Type B pancreatic cell (in vitro differentiated cells): ENCODE measurements around the gene UPF2. TPM values are rescaled to one million over a fixed set of nuclear protein-coding genes. Genes with fewer than 3 reads are reported as not detected.

Experiments
- DNase-seq: peaks from one replicate; pipeline ENCODE4 v3.0.0; 2021; ENCODE audit warnings: mixed read lengths; ENCODE audit not compliant: unreplicated experiment; ENCODE audit errors: extremely low spot score
- H3K27ac Mint-ChIP-seq: 2 replicates; pipeline ENCODE4 v1.8.0; 2021; ENCODE audit warnings: mild to moderate bottlenecking, mixed read lengths
- H3K27me3 Mint-ChIP-seq: 2 replicates; pipeline ENCODE4 v1.8.0; 2021; ENCODE audit warnings: mixed read lengths
- H3K36me3 Mint-ChIP-seq: 2 replicates; pipeline ENCODE4 v1.8.0; 2021; ENCODE audit warnings: mixed read lengths
- H3K4me1 Mint-ChIP-seq: one replicate; pipeline ENCODE4 v1.8.0; 2021; ENCODE audit warnings: mixed read lengths; ENCODE audit not compliant: unreplicated experiment
- H3K4me3 Mint-ChIP-seq: 2 replicates; pipeline ENCODE4 v1.8.0; 2021; ENCODE audit warnings: mild to moderate bottlenecking, mixed read lengths
- H3K9me3 Mint-ChIP-seq: 2 replicates; pipeline ENCODE4 v1.8.0; 2021; ENCODE audit warnings: mixed read lengths
- total RNA-seq: library from RNA; stranded (reverse); gene quantifications from 2 replicates; pipeline ENCODE4 v1.2.1, GENCODE V29; 2021; ENCODE audit warnings: low replicate concordance
- TF ChIP-seq, protein P1 (sequence below): fragments of 200-600 bp; sonication (generic); conservative IDR thresholded peaks from 2 replicates; pipeline ENCODE4 v1.5.0; 2021; ENCODE audit warnings: antibody characterized with exemption, mild to moderate bottlenecking

The UPF2 gene
- total RNA-seq, 1 donor from 2014 or later: 21.8 TPM

DNA sequence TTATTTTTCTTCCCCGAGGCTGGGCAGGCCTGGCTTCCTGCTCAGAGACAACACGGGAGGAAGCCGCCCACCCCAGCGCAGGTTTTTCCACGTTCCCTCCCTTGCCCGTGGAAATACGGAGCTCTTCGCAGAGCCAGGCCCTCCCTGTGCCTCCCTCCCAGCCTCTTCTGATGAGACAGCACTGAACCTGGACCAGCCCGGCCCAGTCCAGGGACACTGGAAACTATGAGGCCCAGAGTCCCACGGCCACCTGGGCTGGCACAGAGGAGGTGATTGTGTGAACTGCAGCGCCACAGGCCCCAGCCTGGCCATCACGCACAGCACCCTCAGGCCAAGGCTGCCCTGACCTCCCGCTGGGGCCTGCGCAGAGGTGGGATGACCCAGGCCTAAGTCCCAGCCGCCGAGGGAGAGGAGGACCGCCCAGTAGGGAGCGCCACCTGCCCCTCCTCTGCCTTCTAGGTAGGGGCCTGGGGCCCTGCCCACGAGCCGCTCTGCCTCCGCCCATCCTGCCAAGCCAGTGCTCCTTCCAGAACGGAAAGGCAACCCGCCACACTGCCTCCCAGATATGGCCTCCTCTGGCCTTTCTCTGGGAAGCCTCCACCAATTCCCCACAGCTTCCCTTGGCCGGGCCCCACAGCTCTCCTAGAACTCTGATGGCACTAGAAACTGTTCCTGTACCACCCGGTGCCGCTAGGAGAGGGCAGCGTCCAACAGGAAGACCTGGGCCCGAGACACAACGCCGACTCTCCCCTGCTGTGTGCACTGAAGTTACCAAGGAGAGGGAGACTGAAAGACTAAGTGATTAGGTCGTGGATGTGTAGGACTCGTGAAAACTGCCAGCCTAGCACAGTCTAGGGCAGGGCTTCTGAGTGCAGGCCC is 162.2 kb downstream of the UPF2 start:
- Mint-ChIP-seq H3K4me1 (peaks cover 16% of the 10 kb centered on the region), H3K4me3 (peak overlapping the region; percentile 39), H3K9me3 (no peaks in the 10 kb centered on the region), H3K27me3 (no peaks in the 10 kb centered on the region), H3K36me3 (no peaks in the 10 kb centered on the region), H3K27ac (peak overlapping the region; percentile 89)
- TF ChIP-seq, protein P1, sequence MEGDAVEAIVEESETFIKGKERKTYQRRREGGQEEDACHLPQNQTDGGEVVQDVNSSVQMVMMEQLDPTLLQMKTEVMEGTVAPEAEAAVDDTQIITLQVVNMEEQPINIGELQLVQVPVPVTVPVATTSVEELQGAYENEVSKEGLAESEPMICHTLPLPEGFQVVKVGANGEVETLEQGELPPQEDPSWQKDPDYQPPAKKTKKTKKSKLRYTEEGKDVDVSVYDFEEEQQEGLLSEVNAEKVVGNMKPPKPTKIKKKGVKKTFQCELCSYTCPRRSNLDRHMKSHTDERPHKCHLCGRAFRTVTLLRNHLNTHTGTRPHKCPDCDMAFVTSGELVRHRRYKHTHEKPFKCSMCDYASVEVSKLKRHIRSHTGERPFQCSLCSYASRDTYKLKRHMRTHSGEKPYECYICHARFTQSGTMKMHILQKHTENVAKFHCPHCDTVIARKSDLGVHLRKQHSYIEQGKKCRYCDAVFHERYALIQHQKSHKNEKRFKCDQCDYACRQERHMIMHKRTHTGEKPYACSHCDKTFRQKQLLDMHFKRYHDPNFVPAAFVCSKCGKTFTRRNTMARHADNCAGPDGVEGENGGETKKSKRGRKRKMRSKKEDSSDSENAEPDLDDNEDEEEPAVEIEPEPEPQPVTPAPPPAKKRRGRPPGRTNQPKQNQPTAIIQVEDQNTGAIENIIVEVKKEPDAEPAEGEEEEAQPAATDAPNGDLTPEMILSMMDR: no peak
- DNase-seq: no peak

DNA sequence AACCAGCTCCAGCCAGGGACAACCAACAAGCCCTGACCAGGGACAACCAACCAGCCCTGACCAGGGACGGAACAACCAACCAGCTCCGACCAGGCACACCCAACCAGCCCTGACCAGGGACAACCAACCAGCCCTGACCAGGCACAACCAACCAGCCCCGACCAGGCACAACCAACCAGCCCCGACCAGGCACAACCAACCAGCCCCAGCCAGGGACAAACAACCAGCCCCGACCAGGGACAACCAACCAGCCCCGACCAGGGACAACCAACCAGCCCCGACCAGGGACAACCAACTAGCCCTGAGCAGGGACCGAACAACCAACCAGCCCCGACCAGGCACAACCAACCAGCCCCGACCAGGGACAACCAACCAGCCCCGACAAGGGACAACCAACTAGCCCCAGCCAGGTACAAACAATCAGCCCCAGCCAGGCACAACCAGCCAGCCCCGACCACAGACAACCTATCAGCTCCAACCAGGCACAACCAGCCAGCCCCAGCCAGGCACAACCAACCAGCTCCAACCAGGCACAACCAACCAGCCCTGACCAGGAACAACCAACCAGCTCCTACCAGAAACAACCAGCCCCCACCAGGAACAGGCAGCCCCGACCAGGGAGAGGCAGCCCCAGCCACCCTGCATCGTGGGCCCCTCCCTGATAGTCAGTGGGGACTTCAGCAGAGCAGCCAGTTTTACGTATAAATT is 163.1 kb downstream of the UPF2 start:
- Mint-ChIP-seq H3K27ac (peak overlapping the region; percentile 89), H3K36me3 (no peaks in the 10 kb centered on the region), H3K4me3 (peak overlapping the region; percentile 20), H3K9me3 (no peaks in the 10 kb centered on the region), H3K4me1 (peaks cover 24% of the 10 kb centered on the region), H3K27me3 (no peaks in the 10 kb centered on the region)
- no peak for DNase-seq
- TF ChIP-seq, protein P1: no peak

DNA sequence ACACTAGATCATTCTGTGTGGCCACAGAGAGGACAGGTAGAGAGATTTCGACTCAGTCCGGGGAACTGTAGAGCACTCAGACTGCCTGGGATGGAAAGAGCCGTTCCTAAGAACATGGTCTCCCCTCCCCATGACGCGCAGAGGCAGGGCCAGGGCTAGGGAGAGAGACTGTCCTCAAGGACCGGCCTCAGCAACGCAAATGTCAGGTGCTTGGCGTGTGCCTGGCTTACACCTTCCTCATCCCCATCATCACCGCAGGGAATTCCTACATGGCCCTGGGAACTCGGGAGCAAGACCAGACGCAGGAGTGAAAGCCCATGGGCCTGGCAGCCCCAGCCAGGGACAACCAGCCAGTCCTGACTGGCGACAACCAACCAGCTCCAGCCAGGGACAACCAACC is 163.8 kb downstream of the UPF2 start:
- Mint-ChIP-seq H3K36me3 (no peaks in the 10 kb centered on the region), H3K4me3 (no peak overlapping the region), H3K27me3 (no peaks in the 10 kb centered on the region), H3K9me3 (no peaks in the 10 kb centered on the region), H3K27ac (peak overlapping the region; percentile 76), H3K4me1 (peaks cover 28% of the 10 kb centered on the region)
- no peak for DNase-seq
- TF ChIP-seq, protein P1: no peak

DNA sequence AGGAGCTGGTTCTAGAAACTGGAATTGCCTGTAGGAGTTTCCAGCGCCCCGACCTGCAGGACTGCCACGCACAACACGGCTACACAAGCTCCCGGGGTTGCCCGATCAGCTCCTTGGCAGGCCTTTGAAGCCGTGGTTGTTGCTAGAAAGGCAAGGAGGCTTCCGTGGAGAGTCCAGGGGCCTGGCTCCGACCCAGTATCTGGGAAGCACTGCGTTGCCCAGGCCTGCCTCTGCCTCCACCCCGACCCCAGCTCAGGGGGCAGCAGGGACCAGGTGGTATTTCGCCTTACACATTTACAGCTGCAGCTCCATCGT is 165.1 kb downstream of the UPF2 start:
- no peaks in the 10 kb centered on the region for H3K36me3 Mint-ChIP-seq
- no peaks in the 10 kb centered on the region for H3K9me3 Mint-ChIP-seq
- H3K4me3 Mint-ChIP-seq: no peak overlapping the region
- TF ChIP-seq, protein P1: no peak
- peak overlapping the region; percentile 73 for H3K27ac Mint-ChIP-seq
- DNase-seq: no peak
- H3K4me1 Mint-ChIP-seq: peaks cover 36% of the 10 kb centered on the region
- no peaks in the 10 kb centered on the region for H3K27me3 Mint-ChIP-seq

DNA sequence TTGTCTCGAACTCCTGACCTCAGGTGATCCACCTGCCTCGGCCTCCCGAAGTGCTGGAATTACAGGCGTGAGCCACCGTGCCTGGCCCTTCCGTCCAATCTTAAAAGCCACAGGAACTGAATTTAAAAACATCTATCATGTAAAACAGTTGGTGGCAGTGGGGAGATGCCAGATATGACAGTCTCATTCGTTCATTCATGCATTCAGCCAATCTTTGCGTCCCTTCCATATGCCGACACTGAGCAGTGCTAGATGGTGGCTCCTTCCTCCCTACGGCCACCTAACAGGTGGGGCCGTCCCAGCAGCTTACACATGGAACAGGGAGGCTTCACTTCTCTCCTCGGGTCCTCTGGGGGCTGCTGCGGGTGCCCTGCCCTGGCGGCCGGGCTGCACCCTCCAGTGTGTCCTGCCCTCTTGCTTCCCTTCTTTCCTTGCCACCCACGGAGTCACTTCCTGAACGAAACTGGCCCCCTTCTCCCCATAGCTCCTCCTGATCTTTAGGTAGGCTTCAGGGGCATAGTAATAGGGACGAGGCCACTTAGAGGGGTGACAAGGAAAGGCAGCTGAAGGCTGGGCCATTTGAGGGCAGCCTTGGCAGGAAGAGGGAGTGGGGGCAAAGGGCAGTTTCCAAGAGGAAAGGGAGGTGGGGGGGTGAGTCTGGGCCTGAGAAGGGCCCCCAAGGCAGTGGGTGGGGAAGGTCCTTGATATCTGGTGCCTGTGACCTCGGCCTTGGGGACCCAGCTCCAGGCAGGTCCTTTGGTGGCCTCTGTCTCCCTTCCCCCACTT is 165.6 kb downstream of the UPF2 start:
- no peaks in the 10 kb centered on the region for H3K36me3 Mint-ChIP-seq
- H3K9me3 Mint-ChIP-seq: no peaks in the 10 kb centered on the region
- H3K27ac Mint-ChIP-seq: peak overlapping the region; percentile 100
- no peaks in the 10 kb centered on the region for H3K27me3 Mint-ChIP-seq
- TF ChIP-seq, protein P1: no peak
- H3K4me1 Mint-ChIP-seq: peaks cover 41% of the 10 kb centered on the region
- no peak overlapping the region for H3K4me3 Mint-ChIP-seq
- DNase-seq: no peak
